ENCODE data around the gene TSKU.

GRCh38 chr11:76794371-76795289 lies 11.5 kb downstream of the TSKU start:
- TF ChIP-seq, protein P1, sequence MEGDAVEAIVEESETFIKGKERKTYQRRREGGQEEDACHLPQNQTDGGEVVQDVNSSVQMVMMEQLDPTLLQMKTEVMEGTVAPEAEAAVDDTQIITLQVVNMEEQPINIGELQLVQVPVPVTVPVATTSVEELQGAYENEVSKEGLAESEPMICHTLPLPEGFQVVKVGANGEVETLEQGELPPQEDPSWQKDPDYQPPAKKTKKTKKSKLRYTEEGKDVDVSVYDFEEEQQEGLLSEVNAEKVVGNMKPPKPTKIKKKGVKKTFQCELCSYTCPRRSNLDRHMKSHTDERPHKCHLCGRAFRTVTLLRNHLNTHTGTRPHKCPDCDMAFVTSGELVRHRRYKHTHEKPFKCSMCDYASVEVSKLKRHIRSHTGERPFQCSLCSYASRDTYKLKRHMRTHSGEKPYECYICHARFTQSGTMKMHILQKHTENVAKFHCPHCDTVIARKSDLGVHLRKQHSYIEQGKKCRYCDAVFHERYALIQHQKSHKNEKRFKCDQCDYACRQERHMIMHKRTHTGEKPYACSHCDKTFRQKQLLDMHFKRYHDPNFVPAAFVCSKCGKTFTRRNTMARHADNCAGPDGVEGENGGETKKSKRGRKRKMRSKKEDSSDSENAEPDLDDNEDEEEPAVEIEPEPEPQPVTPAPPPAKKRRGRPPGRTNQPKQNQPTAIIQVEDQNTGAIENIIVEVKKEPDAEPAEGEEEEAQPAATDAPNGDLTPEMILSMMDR (IDR thresholded peaks at IDR 0.05) = no peak
- TF ChIP-seq POLR2AphosphoS5 (IDR thresholded peaks at IDR 0.05) (no peak), POLR2A (IDR thresholded peaks at IDR 0.05) (no peak)
